Left ventricle myocardium superior (tissue), 1 donor: ENCODE data around the gene TENM3. TPM values are rescaled to one million over a fixed set of nuclear protein-coding genes. Genes with fewer than 3 reads are reported as not detected.

ENCODE experiments used
- ATAC-seq: fragments of 200-7000 bp; cut with Tn5 transposase; one replicate; pipeline ENCODE4 v1.9.1; 2020; ENCODE audit warnings: mild to moderate bottlenecking, moderate library complexity
- DNase-seq: peaks from one replicate; pipeline ENCODE4 v3.0.0-alpha.2; 2020
- intact Hi-C: fragments of 100-400 bp; cut with micrococcal nuclease; formaldehyde crosslinking; loops from one replicate; pipeline ENCODE4 v1.11.0; 2022
- total RNA-seq: library from RNA; stranded (reverse); fragmentation: NEBNext Ultra II Directional; extraction: Animal tissue kit (Norgen Biotek cat#: 25700); gene quantifications from one replicate; pipeline ENCODE4 v1.2.1, GENCODE V29; 2021
- donor health status: DM: no; HTN: yes; CAD: no; lungs with severe emphysema.

Gene TENM3
- total RNA-seq, 1 donor from 2014 or later = 6.8 TPM

GRCh38 chr4:182475539-182475938, 232.3 kb downstream of the TENM3 start:
- no peak for DNase-seq
- ATAC-seq = no peak
- intact Hi-C loops = loop anchor here (5.0 kb wide), 1 partner anchor 332 kb away; no protein-coding TSS in a partner anchor

- DNase-seq = no peak
- ATAC-seq = no peak
- intact Hi-C loops = loop anchor here (5.0 kb wide), 1 partner anchor 329 kb away; no protein-coding TSS in a partner anchor
Observed at GRCh38 chr4:182478475-182478874, 235.3 kb downstream of the TENM3 start.

DNA sequence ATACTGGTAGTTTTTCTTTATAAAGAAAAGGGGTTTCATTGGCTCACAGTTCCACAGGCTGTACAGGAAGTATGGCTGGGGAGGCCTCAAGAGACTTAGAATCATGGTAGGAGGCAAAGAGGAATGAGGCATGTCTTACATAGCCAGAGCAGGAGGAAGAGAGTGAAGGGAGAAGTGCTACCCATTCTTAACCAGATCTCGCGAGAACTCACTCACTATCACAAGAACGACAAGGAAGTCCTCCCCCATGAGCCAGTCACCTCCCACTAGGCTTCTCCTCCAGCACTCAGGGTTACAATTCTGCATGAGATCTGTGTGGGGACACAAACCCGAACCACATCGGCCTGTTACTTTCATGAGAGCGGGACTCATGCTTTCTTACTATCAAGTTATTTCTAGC, 240.5 kb downstream of the TENM3 start:
- ATAC-seq = no peak
- no peak for DNase-seq
- intact Hi-C loops = loop anchor here (10.0 kb wide), 1 partner anchor 441 kb away; no protein-coding TSS in a partner anchor

DNA sequence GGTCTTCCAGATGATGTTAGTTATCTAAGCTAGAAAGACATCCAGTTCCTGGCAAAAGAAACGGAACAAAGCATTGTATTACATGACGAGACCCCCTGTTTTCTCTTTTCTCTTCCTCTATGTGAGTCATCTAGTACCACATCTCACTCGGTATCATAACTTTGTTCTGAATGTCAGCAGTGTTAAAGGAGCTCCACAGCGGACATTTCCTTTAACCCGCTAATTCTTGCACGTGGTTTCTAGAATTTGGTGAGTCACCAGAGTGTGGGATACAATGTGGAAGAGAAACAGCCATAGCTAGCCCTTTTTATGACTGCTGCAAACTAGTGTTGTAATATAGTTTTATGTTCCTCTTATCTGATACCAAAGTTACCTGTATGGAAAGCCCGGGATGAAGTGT, 243.7 kb downstream of the TENM3 start:
- no peak for ATAC-seq
- intact Hi-C loops = loop anchor here (10.0 kb wide), 1 partner anchor 438 kb away; no protein-coding TSS in a partner anchor
- DNase-seq = no peak

DNA sequence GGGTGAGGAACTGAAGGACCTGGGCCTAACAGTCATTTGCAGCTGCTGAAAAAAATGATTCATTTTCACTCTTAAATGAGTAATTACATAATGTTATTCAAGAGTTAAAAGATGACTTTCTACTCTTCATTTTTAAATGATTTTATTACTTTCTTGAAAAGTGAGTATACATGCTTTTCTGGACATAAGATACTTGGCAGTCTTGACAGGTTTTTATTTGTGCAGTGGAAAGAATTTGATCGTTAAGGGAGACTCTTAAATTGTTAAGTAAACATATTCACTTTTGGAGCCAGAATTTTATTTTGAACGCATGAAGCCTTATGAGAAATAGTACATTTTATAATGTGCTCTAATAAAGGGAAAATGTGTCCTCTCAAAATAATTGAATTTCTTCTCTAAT, 245.7 kb downstream of the TENM3 start:
- intact Hi-C loops = loop anchor here (10.0 kb wide), 1 partner anchor 436 kb away; no protein-coding TSS in a partner anchor
- ATAC-seq (no peak), DNase-seq (no peak)

GRCh38 chr4:182489607-182490006, 246.4 kb downstream of the TENM3 start:
- DNase-seq (no peak), ATAC-seq (no peak)
- intact Hi-C loops = loop anchor here (10.0 kb wide), 1 partner anchor 435 kb away; no protein-coding TSS in a partner anchor

DNA sequence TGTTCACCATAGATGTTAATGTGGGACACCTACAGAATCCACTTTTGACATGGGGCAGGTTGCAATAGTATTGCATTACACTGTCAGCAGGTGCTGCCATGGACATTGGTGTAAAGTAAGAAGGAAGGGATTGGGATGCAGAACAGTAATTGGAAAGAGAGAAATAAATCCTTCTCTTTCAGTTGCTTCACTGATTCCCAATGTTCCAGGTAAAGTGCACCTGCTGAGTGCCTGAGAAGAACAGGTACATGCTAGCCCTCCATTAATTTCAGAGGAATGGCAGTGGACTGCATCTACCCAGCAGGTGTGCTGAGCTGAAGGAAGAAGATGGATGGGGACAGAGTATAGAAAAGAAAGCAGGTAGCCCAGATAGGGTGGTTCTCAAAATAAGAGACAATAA, 248.5 kb downstream of the TENM3 start:
- no peak for DNase-seq
- intact Hi-C loops = no loop called here
- no peak for ATAC-seq

DNA sequence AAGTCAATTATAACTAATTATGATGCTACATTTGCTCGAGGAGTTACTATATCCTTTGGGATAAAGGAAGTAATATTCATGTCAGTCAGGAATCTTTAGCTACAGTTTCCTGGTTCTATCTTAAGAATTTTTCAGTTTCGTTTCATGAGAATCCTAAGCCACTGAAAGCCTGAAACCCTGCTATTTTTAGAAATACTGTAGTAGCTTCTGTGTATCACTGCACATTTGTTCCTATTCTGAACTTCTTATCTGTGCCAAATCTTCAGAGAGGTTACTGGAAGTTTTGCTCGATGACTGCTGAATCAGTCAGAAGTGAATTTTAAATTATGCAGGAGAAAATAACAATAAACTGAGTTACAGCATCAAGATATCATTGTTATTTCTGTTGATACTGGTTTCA, 249.2 kb downstream of the TENM3 start:
- no peak for DNase-seq
- ATAC-seq = no peak

DNA sequence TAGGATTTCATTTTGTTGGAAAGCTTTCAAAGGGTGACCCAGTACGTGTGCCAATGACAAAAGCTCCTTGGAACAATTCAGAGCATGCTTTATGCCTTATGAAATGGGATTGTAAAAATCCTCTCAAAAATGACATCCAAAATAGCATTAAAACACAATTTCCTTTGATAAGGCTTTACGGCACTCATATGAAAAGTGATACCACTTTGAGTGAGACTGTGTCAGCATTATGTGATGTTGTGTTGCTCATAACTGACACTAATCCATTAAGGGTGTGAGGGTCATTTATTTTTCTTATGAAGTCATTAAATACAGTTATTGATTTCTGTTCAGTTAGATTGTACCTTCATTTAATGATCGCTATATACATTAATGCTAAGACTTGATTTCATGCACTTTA, 250.2 kb downstream of the TENM3 start:
- intact Hi-C loops = no loop called here
- no peak for ATAC-seq
- DNase-seq = no peak

More for the DNA sequence above, 249.2 kb downstream of the TENM3 start:
- intact Hi-C loops = no loop called here

GRCh38 chr4:182494103-182494502, 250.9 kb downstream of the TENM3 start:
- DNase-seq = no peak
- no peak for ATAC-seq
- intact Hi-C loops = no loop called here

- no peak for ATAC-seq
- intact Hi-C loops = no loop called here
- DNase-seq = no peak
Observed at GRCh38 chr4:182495031-182495430, 251.8 kb downstream of the TENM3 start.

DNA sequence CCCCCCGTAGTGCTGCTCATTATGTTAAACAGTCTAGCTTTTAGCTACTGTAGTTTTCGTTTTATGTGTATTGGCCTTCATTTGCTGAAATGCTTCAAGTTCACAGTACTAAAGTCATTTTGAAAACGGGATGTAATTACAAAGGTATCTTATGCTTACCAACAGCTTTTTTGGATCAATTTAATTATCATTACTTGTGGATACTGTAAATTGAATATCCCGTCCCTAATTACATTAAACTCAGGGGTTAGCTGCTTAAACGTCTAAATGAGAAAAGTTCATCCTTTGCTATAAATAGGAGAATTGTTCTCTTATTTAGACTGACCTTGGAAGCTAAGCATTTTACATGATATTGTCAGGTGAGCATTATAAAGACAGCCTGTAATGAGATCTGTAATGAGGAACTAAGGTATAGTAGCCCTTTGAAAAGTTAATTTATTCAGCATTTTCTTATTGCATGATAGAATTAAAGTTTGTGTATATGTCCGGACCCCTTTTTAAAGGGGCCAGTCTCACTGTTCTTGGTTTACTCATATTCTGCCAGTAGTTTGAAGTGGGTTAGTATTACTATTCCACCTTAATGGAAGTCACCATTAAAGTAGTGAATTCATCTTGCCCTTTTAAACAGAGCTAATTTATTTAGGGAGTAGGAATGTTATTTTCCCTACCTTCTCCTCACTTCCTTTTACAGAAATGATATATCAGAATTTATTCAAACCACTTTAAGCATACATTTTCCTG, 252.6 kb downstream of the TENM3 start:
- no peak for DNase-seq
- intact Hi-C loops = no loop called here
- no peak for ATAC-seq

DNA sequence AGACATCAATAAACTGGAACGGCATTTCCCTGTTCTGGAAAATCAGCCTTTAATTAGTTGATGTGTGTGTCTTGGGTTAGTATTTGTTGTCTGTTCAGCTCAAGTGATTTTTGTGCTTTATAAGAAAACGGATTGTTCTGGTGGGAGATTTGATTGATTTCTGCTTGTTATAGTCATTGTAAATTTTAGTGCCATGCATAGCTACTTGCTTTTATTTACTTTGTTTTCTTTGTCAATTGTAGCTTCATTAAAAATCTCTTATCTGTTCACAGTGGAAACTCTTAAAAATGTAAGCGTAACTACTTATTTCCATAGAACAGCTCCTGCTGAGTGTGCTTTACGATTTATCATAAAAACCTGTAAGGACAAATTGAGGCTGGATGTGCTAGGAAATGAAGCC, 253.2 kb downstream of the TENM3 start:
- ATAC-seq (no peak), DNase-seq (no peak)
- intact Hi-C loops = no loop called here

GRCh38 chr4:182502064-182502463, 258.9 kb downstream of the TENM3 start:
- intact Hi-C loops = no loop called here
- no peak for DNase-seq
- ATAC-seq = no peak

DNA sequence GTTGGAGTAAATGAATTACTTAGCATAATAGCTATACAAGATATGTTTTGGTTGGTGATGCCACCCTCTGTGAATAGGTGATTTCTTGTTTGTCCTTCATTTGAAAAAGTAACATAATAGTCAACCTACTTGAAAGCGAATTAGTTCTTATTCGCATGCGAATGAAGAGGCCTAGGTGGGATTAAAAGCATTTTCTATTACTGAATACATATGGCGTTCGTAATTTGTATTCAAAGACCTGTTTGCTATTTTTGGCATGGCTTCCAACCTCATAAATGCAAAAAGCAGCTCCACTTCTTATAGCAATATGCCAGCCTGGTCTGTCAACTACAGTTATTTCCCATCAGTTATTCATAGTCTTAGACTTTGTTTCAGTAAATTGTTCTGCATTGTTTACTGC, 261.3 kb downstream of the TENM3 start:
- intact Hi-C loops = no loop called here
- no peak for DNase-seq
- no peak for ATAC-seq

GRCh38 chr4:182507805-182508204, 264.6 kb downstream of the TENM3 start:
- intact Hi-C loops = no loop called here
- DNase-seq (no peak), ATAC-seq (no peak)

DNA sequence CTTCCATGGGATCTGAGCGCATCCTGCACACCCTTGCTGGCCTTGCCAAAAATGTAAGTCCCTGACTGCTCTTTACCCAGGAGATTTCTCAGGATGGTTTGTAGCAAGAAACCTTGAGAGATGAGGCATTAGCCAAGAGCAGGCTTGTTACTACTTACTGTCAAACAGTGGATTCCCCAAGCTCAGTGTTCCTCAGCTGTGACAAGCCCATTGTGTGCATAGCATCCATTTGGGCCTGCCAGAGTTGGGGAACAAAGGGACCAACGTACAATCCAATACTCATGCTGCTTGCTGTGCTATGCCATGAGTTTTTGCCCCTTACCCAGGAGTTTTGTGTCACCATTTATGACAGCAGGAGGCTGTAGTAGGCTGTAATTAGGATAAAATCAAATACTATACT, 267.6 kb downstream of the TENM3 start:
- intact Hi-C loops = no loop called here
- no peak for ATAC-seq

DNA sequence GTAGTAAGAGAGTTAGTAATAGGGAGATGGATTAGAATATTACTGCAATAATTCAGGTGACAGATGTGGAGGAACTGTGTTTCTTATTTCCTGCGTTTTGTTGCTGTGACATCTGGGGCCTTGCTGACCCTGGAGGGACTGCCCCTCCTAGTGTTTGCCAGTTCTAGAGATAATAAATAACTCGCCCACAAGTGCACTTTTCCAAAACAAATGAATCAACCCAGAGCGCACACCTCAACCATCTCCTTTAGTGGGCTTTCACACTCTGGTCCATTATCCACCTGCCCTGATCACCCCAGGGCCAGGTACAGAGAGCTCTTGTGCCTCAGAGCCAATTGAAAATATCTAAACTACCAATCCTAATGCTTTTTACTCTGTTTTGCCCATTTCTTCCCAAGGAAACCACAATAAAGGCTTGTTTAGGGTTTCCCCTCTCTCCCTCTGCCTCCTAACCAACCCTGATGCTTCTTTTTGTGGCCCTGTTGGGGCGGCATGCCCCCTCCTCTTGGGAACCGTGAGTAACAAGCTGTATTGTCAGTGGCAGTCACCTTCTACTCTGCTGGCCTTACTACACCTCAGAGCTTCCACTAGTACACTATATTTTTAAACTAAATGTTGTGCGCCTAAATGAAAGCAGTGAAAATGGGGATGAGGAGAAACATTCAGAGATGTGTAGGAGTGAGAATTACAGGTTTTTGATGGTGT, 270.5 kb downstream of the TENM3 start:
- ATAC-seq = no peak
- intact Hi-C loops = no loop called here
- DNase-seq = no peak

More for the DNA sequence above, 267.6 kb downstream of the TENM3 start:
- no peak for DNase-seq

DNA sequence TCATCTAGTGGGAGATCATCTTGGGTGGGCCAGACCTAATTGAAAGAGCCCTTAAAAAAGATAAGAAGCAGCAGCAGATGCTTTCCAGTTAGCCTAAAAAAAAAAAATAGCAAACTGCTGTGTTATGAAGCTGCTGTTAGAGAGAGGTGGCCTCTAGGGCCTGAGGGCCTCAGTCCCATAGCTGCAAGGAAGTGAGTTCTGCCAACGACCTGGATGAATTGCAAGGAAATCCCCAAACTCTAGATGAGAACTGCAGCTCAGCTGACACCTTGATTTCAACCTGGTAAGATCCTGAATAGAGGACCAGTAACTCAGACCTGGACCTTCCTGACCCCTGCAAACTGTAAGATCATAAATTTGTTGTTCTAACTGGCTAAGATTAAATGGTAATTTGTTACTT, 275.2 kb downstream of the TENM3 start:
- no peak for DNase-seq
- no peak for ATAC-seq
- intact Hi-C loops = no loop called here

DNA sequence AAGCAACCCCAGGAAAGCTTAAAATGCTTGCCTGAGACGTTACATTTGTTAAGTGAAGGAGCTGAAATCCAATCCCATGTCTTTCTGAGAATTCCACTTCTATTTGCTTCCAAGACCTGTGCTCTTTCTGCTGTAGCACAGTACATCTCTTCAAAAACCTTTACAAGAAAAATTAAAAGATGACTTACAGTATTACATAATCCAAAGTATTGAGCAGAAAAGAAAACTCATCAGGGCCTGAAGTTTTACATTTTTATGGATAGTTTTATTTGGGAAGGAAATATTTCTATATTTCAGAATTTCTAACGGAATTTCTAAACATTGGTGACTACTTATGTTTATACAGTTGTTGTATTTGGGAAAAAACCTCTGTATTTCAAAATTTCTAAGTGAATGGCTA, 276.3 kb downstream of the TENM3 start:
- ATAC-seq (no peak), DNase-seq (no peak)
- intact Hi-C loops = no loop called here

GRCh38 chr4:182521011-182521410, 277.8 kb downstream of the TENM3 start:
- DNase-seq = no peak
- intact Hi-C loops = no loop called here
- no peak for ATAC-seq
